Right kidney (tissue), 1 donor: ENCODE data around the gene AP1G2.
"Not testable (repeated sequence)": the region's sequence is repeated elsewhere in the genome, so short reads cannot be mapped to it uniquely, and the experiment has no call there.

Source experiments
- DNase-seq: peaks from one replicate; pipeline ENCODE4 v3.0.0-alpha.2; 2016

AP1G2 gene

GRCh38 chr14:23601424-23601823 lies 33.8 kb upstream of the AP1G2 start:
- no peak for DNase-seq

- DNase-seq: no peak
These were observed 33.2 kb upstream of the AP1G2 start for GRCh38 chr14:23600806-23601205.

DNA sequence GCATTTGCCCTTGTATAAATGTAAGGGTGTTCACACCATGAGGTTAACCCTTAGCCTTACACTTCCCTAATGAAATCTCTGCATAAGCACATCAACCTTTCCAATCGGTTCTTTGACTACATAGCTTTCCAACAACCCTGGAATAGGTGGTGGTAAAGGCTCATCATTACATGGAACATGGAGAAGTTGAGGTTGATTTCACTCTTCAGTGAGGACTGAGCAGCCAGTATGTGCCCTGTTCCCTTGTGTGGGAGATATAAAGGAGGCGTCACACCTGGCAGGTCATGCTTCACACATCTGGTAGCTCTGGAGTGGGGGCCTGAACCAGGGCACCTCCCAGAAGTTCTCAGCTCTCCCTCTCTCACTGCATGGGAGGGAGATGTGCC lies 32.7 kb upstream of the AP1G2 start:
- no peak for DNase-seq

DNA sequence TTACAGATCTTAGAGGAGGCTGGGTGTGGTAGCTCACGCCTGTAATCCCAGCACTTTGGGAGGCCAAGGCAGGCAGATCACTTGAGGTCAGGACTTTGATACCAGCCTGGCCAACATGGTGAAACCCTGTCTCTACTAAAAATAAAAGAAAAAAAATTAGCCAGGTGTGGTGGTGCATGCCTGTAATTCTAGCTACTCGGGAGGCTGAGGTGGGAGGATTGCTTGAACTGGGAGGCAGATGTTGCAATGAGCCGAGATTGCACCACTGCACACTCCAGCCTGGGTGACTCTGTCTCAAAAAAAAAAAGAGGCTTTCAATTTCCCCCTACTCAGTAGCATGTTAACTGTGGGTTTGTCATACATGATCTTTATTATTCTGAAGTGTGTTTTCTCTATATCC lies 26.6 kb upstream of the AP1G2 start:
- not testable (repeated sequence) for DNase-seq

DNA sequence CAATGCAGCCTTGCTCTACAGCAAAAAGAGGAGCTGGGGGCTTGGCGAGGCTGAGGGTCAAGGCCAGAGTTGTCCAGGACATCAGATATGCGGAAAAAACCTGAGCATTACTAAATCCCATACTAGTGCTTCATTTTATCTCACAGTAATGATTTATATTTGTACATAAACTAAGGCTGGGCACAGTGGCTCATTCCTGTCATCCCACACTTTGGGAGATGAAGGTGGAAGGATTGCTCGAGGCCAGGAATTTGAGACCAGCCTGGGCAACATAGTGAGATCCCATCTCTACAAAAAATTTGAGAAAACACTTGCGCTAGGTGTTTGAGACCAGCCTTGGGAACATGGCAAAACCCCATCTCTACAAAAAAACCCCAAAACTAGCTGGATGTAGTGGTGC lies 22.6 kb upstream of the AP1G2 start:
- DNase-seq: no peak

DNA sequence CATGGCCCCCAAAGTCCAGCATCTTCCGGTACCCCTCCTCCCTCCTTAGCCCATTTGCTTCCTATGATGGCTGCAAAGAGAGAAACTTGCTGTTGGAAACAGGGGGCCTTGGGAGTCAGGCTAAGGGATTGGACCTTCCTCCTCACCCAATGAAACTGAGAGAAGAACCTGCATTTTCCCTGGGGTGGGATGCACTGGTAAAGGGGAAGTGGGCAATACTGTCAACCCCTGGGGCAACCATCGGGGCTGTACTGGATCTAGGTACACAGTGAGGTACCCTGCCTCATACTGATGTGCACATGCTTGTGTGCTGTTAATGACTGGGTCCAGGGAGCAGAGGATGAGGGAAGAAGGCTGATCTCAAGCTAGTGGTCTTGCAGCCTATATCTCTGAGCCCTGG lies 22.0 kb upstream of the AP1G2 start:
- DNase-seq: no peak

DNA sequence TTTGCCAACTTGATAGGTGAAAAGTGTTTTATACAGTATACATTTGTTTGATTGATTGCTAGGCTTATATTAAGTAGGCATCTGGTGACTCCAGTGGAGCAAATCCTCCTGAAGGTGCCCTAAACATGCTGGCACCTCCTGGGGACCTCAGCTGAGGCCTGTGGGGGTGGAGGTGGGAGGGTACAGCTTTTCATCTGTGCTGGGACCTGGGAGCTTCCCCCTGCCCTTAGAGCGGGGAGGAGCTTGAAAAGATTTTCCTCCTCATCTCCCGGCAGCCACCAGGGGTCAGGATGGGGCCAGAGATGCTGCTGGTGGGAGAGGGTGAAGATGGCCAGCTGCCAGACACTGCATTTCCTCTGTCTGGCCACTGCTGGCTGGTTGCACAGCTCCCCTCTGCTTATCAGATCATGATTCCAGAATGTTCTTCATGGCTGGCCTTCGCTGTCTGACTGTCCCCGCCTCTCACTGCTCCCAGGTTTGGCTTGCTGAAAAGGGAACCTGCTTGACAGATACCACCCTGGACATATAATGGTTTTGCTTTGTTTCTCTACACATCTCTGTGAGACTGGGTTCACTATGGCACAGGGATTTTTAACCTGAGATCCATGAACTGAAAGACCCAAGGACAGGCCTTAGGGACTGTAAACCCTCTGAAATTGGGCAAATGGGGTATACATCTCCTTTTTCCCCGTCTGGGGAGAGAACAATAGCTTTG lies 21.4 kb upstream of the AP1G2 start:
- DNase-seq: peak; percentile 76

DNA sequence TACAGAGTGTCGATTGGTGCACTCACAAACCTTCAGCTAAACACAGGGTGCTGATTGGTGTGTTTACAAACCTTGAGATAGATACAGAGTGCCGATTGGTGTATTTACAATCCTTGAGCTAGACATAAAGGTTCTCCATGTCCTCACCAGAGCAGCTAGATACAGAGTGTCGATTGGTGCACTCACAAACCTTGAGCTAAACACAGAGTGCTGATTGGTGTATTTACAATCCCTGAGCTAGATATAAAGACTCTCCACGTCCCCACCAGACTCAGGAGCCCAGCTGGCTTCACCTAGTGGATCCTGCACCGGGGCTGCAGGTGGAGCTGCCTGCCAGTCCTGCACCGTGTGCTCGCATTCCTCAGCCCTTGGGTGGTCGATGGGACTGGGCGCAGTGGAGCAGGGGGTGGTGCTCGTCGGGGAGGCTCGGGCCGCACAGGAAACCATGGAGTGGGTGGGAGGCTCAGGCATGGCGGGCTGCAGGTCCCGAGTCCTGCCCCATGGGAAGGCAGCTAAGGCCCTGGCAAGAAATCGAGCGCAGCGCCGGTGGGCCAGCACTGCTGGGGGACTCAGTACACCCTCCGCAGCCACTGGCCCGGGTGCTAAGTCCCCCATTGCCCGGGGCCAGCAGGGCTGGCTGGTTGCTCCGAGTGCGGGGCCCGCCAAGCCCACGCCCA lies 17.1 kb upstream of the AP1G2 start:
- DNase-seq: not testable (repeated sequence)

- not testable (repeated sequence) for DNase-seq
These were observed 16.4 kb upstream of the AP1G2 start for GRCh38 chr14:23583761-23584526.

- no peak for DNase-seq
These were observed 15.5 kb upstream of the AP1G2 start for GRCh38 chr14:23582906-23583760.

DNA sequence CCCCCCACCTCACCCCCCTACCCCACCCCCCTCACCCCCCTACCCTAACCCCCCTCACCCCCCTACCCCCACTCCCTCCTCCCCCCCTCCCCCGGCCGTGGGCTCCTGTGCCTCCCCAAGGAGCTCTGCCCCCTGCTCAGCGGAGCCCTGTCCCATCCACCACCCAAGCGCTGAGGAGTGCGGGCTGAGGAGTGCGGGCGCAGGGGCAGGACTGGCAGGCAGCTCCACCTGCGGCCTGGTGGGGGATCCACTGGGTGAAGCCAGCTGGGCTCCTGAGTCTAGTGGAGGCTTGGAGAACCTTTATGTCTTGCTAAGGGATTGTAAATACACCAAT lies 13.3 kb upstream of the AP1G2 start:
- no peak for DNase-seq

DNA sequence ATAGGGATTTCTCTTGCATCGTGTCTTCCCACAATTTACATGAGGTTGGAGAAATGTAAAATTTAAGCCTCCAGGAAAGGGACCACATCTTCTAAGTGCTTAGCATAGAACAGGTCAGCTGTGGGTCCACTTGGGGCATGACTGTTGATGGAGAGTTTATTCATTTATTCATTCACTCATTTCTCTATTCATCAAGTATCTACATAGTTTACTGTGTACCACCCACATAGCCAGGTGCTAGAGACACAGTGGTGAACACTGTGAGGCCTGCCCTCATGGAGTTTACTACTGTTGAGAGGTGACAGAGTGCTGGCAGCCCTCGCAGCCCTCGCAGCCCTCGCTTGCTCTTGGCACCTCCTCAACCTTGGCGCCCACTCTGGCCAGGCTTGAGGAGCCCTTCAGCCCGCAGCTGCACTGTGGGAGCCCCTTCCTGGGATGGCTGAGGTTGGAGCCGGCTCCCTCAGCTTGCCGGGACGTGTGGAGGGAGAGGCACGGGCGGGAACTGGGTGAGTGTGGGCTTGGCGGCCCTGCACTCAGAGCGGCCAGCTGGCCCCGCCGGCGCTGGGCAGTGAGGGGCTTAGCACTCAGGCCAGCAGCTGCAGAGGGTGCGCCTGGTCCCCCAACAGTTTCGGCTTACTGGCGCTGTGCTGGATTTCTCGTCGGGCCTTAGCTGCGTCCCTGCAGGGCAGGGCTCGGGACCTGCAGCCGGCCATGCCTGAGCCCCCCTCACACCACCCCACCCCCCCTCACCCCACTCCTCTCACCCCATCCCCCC lies 12.7 kb upstream of the AP1G2 start:
- no peak for DNase-seq

- DNase-seq: no peak
These were observed 12.1 kb upstream of the AP1G2 start for GRCh38 chr14:23579739-23580138.

DNA sequence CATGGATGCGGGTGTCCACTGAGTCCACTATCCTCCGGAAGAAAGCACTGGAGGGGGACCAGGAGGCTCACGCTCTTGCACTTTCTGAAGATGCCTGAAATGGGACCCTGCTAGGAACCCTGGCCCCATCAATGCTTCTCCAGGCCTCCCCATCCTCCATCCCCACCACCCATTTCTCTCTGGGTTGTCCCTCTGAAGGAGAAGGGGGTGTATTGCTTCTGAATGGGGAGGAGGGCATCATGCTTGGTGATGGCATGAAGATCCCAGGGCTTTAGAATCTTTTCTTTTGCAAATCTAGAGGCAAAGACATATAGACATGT lies 11.7 kb upstream of the AP1G2 start:
- DNase-seq: no peak

GRCh38 chr14:23578560-23579310 lies 11.1 kb upstream of the AP1G2 start, which contains the start of gene JPH4:
JPH4 (minus strand) TSS chr14:23578790; CDS start chr14:23577453, 1,337 bp downstream.
- peak; percentile 62 for DNase-seq

DNA sequence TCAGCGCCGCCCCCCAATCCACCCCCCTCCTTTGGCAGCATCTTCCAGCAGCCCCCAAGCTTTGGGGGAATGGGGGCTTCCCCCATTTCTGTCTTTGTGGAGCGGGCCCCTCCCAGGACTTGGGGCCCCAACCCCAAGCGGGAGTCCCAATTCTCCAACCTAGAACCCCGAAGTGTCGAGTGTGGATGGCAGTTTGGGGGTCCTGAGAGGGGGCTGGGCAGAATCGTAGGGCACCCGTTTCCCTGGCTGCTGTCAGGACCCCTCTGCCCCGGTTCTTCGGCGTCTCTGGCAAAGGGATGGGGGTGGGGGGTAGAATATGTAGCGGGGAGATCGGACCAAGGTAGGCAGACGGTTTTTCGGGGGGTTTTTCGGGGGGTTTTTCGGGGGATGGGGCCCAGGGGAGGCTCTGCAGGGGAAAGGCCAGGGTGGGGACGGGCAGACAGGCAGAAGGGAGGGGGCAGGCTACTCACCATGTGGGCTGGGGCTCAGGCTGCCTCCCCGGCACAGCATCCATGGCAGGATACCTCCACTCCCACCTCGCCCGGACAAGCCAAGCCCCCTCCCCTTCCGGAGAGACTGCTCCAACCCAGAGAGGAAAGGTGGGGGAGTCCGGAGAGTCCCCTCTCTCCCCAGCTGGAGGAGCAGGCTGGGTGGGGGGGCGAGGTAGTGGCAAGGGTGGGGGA lies 10.3 kb upstream of the AP1G2 start:
- no peak for DNase-seq

DNA sequence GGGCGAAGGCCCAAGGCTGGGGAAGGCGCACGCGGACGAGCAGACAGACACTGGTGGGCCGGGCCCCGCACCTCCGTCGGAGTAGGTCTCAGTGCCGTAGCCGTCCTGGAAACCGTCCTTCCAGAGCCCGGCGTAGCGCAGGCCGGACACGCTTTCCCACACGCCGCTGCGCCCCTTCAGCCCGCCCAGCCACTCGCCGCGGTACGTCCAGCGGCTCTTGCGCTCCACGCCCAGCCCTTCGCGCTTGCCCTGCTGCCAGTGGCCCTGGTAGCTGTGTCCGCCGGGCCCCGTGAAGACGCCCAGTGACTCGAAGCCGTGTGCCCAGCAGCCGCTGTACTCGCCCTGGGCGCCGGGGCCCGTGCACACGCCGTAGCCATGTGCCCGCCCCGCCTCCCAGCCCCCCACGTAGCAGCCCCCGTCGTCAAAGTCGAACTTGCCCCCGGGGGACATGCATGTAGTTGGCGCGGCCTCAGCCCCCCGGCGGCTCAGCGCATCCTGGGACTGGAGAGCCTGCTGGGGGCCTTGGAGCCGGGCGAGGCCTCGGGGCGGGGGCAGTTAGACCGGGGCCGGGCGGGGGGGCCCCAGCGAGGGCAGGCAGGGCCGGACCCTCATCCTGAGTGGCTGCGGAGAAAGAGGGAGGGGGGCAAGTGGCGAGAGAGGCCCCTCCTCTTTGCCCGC lies 9.6 kb upstream of the AP1G2 start:
- DNase-seq: peak; percentile 63

GRCh38 chr14:23573384-23574015 lies 5.9 kb upstream of the AP1G2 start:
- no peak for DNase-seq

- no peak for DNase-seq
These were observed 5.2 kb upstream of the AP1G2 start for GRCh38 chr14:23572836-23573235.

DNA sequence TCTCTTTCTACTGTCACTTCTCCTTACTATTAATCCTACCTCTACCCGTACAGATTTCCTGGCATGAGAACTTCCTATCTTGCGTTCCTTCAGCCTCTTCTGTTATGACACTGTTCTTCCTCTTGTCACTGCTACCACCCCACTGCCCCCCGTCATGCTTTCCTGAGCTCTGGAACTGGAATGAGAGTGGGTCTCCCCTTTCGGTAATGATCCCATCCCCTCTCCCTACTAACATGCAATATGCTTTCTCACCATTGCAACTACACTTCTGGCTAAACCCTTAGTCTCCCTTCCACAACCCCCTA lies 4.9 kb upstream of the AP1G2 start:
- no peak for DNase-seq
